ENCODE results near the gene PLEKHM3.

DNA sequence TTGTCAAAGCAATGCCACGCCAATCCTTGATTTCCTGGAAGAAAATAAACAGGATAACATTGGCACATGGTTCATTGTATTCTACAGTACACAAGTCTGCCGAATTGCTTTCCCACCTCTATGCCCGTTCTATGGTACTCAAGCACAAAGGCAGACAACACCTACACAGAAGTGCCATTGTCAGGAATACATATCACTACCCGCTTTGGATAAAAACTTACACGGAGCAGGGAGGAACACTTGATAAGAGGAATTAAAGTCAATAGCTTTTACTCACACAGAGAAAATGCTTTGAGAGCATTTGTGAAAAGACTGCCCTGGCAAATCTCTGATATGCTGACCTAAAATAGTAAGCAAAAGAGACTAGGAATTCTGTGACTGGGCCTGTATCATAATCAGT, 23.4 kb downstream of the PLEKHM3 start:
- TF ChIP-seq, protein P1, sequence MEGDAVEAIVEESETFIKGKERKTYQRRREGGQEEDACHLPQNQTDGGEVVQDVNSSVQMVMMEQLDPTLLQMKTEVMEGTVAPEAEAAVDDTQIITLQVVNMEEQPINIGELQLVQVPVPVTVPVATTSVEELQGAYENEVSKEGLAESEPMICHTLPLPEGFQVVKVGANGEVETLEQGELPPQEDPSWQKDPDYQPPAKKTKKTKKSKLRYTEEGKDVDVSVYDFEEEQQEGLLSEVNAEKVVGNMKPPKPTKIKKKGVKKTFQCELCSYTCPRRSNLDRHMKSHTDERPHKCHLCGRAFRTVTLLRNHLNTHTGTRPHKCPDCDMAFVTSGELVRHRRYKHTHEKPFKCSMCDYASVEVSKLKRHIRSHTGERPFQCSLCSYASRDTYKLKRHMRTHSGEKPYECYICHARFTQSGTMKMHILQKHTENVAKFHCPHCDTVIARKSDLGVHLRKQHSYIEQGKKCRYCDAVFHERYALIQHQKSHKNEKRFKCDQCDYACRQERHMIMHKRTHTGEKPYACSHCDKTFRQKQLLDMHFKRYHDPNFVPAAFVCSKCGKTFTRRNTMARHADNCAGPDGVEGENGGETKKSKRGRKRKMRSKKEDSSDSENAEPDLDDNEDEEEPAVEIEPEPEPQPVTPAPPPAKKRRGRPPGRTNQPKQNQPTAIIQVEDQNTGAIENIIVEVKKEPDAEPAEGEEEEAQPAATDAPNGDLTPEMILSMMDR (IDR thresholded peaks at IDR 0.05): no peak
- TF ChIP-seq POLR2A (IDR thresholded peaks at IDR 0.05): no peak
